HG03457 (cell line): ENCODE measurements around the gene ZMYND10.

ENCODE experiments used
- ATAC-seq: cut with Tn5 transposase; IDR thresholded peaks from one replicate; pipeline ENCODE4 v1.9.1; 2021; ENCODE audit warnings: moderate number of reproducible peaks; ENCODE audit not compliant: unreplicated experiment

ZMYND10 gene

DNA sequence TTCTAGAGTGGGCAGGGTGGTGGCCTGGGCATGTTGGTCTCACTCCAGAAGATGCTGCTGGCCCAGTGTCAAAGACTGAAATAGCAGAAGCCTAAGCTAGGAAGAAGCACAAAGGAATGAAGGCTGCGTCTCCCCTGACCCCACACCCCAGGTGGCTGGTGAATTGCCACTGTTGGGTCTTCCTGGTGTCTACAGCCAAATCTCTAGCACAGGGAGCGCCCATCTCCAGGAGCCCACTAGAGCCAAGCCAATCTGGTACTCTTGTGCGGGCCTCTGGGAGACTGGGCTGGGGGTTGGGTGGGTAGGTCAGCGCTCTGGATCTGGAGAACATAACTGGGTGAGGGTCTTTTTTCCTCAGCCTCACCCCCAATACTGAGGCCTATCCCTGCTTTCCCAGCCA lies 18.4 kb downstream of the ZMYND10 start:
- no peak for ATAC-seq

DNA sequence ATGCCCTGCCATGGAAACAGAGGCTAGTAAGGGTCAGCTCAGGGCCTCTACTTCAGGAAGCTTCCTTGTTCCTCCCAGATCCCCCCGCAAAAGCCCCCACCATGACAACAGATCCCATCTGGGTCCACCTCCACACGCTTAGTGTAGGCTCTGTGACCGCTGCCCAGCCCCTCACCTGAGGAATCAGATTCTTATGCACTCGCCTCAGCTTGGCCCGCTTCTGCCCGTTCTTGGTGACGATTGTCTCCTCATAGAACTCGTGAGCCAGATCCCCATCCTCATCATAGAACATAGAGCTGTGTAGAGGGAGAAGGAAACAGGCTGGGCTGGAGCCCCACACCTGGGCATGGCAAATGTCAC lies 19.4 kb downstream of the ZMYND10 start:
- ATAC-seq = no peak

DNA sequence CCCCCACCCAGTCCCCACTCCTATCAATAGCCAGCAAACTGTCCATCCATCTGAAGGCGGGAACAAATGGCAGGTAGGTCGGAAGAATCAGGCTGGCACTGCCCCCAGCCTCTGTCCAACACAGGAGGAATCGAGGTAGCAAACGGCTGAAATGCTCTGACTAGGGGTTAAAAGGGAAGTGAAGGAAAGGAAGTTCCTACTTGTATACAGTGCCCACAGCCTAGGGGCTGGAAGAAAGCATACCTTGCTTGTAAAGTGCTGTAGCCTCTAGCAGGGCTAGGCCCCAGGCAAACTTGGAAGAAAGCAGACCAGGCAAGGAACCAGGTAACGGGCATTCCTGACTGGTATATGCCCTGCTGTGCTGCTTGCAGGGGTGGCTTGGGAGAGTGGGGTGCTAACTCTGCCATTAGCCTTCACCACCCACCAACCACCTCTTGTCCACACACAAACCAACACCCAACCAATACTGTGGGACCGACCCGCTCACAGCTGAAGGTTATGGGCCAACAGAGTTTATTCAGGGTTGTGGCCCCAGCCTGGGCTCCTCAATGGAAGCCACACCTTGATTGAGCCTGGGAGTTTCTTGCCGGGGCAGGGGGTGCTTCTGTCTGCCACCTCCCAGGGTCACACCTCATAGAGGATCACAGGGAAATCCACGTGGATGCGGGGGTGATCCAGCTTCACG lies 19.9 kb downstream of the ZMYND10 start:
- no peak for ATAC-seq

DNA sequence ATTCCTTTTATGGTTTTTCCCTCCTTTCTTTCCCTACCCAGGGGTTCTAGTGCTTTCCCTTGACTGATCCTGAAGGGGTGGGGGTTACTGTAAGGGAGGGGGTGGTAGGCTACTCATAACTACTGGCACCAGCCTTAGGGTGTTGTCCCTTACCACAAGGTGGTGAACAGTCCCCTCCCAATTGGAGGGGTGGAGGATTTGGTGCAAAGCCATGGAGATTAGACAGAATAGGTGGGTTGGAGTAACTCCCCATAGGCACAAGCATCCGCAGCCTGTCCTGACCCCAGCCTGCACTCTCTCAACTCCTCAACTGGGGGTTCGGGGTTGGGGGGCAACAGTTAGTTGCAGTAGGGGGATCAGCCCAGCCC lies 20.4 kb downstream of the ZMYND10 start:
- ATAC-seq = no peak

DNA sequence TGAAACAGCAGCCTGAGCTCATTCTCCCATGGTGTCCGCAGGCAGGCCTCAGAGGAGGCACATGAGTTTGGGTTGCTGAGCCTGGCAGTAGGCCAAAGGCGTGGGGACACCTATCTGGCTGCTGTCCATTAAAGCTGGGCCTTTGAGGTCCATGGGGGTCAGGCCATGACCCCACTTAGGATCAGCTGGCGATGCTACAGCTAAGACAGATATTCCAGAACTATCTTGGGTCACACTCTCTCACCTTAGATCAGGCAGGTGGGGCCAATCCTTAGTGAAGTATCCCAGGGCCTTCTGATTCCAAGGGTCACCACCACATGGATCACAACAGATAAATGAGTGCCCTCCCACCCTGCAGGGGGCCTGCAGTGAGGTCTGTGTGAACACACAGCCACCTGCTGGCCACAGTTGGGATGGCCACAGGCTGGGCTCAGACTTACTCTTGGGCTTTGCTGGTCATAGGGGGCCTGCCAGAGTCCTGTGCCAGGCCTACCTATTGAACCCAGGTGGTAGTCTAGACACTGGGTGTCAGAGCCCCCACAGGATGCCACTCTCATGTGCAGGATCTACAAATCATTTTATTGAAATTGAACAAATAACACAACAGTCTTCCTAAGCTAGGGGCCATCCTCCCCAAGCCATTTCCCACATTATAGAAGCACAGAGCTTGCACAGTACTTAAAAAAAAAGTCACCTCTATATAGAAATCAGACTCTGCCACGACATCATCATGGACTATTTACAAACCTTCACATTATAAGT lies 21.0 kb downstream of the ZMYND10 start:
- no peak for ATAC-seq

DNA sequence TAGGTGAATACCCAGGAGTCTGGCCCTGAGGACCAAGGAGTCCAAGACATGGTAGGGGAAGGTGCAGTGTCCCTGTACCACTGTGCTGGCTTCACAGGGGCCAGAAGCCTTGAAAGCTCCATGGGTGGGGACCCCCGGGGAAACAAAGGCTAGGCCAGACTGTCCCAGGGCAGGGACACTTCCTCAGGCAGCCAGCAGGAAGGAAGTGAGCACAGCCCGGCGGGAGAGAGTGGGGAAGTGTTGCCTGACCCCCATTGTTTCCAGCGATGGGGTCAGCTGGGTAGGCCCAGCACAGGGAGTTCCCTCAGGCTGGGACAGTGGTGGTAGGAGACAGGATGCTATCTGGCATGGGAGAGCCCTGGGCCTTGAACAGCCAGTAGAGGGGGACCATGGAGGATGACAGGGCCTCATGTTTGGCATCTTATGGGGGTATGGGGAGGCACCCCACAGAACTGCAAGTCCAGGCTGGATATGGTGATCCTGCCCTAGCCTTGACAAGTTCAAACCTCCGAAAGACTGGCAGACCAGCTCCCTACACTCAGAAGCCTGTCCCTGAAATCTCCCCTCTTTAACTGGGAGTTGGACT lies 21.8 kb downstream of the ZMYND10 start:
- no peak for ATAC-seq

DNA sequence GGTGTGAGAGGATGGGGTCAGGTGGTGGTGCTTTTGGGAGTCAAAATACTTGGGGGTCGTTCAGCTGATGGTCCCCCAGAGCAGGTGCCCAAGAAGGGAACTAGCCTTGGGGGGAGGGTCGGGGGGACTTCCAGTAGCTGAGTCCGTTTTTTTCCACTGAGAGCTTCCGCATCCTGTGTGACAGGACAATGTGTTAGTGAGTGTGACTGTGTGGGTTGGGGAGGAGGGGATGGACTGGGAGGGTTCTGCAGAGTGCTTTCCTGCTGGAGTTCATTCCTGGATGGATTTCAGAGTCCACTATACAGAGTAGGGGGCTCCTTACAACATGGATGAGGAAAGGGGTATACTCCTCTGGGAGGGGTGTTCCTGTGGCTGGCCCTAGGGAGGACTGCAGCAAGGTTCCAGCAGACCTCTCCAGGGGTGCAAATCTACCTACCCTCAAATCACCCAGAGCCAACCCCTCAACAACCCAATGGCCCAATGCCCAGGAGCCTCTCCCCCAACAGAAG lies 22.4 kb downstream of the ZMYND10 start:
- ATAC-seq = no peak

DNA sequence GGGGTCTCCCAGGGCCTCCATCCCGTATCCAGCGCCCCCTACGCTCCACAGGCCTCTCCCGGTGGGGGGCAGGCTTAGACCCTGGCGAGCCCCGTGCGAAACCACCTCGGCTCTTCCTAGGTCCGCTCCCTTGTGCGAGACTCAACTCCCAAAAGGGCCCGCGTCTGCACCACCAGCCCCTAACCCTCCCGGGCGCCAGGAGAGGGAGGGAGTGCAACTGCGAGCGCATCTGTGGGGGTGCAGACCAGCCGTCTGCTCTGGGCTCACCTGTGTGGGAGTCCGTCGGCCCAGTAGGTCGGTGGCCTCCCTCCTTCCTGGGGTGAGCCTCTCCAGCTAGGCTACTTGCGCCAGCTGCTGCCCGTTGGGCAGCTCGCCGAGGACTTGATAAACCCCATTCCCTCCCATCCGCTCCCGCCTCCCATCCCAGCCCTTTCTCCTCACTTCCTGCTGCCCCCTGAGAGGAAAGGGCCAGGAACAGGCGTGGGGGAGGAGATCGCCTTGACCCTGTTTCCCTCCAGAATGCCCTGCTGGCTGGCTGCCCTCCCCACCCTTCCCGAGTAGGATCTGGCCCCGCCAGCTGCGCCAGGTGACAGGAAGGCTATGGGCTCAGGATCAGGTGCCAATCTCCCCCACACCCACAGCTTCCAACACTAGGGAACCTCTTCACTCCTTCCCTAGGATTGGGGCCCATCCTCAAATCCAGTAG lies 23.0 kb downstream of the ZMYND10 start, which contains the start of gene HYAL2:
HYAL2 (minus strand) TSS at position 360 of the 706 bp plus-strand sequence. CDS start 2,256 bp downstream, outside the sequence.
- no peak for ATAC-seq

DNA sequence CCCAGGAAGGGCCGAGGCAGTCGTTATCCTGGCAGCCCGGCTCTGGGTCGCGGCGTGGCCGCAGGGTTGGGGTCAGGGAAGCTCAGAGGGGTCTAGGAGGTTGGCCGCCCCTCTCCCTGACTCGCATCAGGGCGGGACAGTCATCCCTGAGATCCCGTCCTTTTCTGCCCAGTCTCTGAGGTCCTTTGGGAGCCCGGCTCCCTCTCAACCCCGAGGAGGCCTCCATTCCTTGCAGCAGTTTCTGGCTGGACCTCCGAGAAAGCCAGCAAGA lies 23.5 kb downstream of the ZMYND10 start:
- no peak for ATAC-seq

DNA sequence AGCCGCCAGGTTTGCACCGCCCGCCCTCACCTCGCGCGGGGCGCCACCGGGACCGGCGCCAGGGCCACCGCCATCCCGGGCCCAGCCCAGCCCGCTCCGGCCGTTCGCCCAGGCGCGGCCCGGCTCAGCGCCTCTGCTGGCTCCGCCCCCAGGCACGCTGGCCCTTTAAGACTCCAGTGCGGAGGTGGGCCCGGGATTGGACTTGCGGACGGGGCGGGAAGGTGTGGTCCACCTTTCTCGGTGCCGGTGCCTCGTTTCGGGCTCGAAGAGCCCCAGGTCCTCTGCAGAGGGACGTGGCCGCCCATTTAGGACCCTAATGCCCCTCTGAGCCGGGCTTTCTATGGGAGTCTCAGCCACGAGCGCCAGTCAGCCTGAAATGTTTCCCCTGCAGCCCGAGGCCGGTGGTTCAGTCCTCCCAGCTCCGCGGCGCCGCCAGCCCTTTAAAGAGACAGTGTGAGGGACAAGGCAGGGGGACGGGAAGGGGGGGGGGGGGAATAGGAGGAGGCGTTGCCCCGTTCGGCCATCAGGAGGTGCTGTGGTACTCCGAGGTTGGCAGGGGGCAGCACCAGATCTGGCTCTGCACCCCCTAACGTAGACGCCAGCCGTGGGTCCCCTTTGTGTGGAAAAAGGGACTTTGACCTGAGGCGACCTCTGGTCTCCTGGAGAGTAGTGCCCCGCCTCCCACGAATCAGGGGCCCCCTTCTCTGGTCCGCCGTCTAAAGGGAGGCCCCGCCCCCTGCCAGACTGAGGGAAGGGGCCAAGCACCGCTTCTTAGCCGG lies 24.0 kb downstream of the ZMYND10 start:
- peak; percentile 47 for ATAC-seq

DNA sequence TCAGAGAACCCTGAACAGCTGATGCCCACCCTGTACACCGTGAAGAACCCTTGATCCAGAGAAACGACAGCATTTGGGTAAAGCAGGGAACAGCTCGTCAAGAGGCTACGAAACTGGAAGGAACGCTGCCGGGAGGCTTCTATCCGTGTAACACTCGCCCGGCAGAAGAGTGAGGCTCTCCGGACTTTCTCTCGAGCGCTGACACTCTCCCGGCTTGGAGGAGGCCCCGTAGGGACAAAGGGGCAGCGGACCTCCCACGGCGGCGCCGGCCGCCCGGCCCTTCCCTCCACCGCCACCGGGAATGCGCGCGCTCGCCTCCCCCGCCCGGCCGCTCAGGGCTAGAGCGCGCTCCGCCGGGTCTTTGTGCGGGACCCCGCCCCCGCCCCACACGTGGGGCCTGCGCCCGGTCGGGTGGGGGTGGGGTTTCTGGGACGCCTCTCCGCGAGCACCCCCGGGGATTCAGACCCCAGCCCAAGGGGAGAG lies 24.6 kb downstream of the ZMYND10 start:
- ATAC-seq = peak; percentile 24

DNA sequence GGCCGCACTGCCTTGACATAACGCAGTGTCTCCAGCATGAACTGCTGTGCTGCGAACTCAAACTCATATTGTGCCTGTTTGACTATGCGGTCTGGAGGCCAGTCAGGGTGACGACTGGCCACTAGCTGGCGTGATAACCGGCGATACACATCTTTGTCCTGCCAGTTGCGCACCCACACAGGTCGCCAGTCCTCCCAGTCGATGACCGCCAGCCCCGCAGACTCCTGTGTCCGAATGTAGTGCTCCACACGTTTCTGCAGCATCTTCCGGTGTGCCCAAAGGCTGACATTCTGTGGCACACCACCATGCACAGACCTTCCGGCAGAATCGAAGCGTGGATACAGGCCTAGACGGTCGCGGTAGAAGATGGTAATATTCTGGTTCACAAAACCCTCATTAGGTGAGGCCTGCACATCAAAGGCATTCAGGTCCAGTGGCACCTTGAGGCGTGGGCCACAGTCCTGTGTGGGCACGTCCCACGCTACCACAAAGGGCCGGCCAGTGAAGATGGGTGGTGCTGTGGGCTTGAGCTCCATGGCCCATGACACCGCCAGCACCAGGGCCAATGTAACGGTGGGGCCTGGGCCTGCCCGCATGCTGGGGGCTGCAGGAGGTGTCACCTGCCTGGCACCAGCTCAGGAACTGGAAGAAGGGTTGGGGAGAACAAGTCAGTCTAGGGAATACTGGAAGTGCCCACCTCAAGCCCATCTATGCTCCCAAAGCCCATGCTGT lies 25.5 kb downstream of the ZMYND10 start:
- no peak for ATAC-seq

DNA sequence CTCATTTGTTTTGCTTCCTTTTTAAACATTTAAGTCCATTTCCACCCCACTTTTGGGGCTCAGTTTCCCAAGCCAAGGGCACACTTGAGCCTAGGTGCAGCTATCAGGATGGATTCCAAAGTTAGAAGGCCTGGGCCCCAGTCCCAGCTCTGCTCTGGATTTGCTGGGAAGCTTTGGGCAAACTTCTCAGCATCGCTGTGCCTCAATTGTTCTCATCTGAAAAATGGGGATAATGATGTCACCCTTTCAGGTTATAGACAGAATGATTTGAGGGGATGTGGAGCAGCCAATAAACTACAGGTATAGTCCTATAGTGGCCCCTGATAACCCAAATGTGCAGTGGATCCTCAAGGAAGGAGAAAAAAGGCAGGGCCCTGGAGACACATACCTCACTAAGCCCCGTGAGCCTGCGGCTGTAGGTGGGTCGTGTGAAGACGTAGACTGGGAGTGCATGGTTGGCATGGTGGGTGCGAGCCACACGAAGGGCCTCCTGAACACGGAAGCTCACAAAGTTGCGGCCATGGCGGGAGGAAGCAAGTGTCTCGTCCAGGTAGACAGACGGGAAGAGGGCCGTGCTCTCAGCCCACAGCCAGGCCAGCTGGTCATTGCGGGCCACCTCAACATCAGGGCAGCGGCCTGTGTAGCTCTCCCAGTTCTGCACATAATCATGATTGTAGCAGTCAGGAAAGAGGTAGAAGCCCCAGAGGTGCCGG lies 26.2 kb downstream of the ZMYND10 start:
- no peak for ATAC-seq

DNA sequence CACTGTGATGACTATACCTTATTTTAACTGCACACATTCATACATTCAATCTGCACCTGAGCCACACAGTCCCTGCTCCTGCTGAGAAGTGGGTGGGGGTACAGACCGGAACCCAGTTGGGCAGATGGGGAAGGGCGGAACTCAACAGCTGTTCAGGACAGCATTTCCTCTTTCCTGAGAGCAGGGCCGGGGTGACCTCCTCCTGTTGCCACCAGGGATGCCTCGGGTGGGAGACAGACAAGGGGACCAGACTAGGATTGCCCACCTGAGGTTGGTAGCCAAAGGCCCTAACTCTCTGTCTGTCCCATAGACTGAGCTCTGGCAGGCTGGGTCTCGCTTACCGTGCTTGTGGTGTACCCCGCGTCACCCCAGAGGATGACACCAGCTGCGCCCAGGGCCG lies 26.9 kb downstream of the ZMYND10 start:
- no peak for ATAC-seq

DNA sequence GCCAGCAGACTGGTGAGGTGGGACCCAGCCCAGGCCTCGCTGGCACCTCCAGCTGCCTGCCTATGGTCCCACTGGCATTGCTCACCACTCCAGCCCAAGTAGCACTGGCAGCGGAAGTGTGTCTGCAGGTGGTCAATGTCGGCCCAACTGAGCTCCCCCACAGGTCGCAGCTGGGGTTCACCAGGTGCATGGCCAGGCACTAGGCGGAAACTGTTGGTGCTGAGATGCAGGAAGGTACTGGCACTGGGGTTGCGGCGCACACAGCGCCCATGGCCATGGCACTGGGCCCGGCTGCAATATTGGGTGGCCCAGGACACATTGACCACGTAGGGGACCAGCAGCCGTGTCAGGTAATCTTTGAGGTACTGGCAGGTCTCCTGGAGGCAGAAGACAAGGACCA lies 27.4 kb downstream of the ZMYND10 start:
- ATAC-seq = no peak

DNA sequence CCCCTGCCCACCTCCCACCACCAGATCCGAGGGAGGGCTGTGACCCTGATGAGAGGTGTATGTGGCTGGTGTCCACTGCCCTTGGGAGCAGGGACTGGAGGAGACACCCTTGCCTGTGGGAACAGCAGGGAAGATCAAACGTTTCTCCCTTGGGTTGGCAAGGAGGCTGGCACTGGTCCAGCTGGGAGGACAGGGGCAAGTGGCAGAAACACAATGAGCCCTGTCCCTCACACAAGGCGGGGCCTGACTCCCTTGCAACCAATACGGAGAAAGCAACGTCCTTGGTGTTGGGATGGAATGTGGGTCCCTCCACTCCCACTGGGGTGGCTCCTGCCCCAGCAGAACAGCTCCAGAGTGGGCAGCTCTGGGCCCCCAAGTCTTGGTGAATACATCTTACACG lies 28.2 kb downstream of the ZMYND10 start:
- no peak for ATAC-seq

DNA sequence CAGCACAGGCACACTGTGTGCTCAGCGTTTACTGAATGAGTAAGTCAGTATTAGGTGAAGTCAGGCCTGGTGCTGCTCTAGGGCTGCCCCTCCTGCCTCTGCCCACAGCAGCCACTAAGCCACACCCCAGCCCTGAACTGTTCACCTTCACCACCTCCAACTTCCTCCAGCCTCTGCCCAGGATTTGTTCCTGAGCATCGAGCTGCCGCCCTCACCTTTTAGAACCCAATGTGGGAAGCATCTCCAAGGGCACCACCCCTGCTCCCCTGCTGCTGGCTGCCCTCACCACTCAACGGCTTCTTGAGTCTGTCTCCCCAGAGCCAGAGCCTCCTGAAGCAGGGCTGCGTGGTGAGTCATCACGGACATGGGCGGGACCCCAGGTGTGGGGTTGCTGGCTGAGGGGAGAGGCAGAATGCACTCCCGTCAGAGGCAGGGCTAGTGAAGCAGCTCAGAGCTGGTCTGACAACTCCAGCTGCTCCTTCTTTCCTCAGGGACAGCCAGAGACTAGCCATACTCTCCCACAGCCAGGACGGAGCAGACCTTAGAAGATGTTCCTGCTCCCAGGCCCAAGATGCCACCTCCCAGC lies 28.8 kb downstream of the ZMYND10 start:
- no peak for ATAC-seq

DNA sequence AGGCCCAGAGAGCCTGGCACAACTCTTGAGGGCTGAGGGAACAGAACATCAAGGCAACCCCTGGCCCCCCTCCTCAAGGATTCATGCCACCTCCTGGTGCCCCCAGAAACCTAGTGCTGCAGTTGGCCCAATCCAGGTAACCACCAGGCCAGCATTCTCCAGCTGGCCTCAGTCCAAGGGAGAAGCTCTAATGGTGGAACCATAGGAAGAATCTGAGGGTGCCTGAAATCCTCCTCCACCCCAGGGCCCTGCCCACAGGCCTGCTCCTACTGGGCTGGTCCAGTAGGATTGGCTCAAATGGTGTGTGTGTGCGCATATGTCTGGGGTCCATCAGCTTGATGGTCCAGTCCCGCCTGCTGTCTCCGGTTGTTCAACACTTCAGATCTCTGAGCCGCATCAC lies 30.7 kb downstream of the ZMYND10 start:
- ATAC-seq = no peak

DNA sequence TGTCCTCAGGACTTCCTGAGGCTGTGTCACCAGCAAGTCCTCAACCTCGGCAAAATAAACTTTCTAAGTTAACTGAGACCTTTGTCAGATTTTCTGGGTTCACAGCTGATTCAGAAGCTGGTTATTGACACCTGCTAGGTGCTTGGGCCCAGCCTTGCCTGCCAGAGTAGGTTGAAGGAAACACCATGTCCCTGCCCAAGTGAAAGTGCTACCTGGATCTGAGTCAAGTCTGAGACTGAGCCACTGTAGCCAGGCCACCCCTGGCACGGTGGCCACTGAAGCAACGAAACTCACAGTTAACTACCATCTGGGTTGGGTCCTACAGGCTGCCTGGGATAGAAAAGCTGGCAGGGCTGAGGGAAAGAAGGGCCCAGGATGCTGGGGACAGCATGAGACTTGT lies 31.2 kb downstream of the ZMYND10 start:
- no peak for ATAC-seq
